ENCODE results near the gene ANO1.

The ANO1 gene

DNA sequence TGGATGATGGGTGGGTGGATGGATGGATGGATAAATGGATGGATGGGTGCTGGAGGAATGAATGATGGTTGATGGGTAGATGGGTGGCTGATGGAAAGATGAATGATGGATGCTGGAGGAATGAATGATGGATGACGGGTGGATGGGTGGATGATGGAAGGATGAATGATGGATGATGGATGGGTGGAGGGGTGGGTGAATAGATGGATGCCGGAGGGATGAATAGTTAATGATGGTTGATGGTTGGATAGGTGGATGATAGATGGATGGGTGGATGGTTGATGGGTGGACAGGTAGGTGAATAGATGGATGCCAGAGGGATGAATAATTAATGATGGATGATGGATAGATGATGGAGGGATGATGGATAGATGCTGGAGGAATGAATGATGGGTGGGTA is 41.4 kb downstream of the ANO1 start:
- no peak for DNase-seq

DNA sequence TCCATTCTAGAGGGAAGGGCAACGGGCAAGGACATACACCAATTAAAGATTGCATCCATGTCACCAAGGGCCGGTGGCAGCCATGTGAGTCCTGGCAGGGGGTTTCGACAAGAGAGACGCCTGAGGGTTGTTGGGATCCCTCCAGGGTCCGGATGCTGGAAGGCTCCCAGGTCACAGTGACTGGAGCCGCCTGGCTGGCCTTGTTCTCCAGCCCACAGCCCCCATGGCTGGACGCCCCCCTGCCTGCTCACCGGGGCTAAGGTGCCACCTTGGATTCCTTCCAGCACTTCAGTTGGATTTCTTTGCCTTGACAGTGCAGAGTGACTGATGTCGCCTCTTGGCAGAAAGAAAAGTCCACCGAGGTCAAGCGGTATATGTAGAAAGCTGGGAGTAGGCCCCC is 42.6 kb downstream of the ANO1 start:
- DNase-seq = no peak

DNA sequence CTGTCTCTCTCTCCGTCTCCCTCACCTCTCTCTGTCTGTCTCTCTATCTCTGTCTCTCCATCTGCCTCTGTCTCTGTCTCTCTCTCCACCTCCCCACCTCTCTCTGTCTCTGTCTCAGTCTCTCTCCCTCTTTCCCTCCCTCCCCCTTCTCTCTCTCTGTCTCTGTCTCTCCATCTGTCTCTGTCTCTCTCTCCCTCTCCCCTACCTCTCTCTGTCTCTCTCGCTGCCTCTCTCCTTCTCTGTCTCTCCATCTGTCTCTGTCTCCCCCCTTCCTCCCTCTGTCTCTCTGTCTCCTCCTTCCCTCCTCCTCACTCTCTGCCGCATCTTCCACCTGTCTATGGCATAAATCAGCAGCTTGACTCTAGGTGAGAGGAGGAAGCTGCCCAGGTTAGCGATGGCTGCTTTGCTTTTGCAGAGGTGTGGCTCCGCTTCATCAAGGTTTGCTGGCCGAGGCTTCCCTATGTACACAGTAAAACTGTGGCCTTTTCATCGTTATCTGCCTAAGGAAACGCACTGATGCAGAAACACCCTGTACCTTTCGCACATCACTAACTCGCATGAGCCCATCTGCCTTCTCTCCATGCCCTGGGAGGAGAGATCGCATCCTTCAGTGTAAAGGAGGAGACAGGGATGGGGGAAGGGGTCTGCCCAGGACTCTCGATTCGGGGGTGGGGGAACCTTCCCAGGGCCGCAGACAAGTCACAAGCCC is 44.5 kb downstream of the ANO1 start:
- no peak for DNase-seq

DNA sequence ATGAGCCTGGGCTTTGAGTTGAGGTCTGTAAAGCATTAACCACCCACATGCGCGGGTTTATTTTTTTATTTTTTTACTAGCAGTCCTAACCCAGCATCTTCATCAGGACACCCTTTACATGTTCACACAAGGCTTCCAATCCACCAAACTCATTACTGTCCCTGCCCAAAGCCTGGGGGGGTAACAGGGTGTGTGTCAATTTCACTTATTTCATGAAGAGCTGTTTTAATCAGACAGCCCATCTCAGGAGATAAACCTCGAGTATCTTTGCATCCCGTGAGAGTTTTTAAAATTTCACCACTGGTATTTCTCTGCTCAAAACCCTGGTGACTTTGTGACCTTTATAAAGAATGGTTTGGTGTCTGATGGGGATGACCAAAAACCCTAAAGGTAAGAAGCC is 45.6 kb downstream of the ANO1 start:
- no peak for DNase-seq

DNA sequence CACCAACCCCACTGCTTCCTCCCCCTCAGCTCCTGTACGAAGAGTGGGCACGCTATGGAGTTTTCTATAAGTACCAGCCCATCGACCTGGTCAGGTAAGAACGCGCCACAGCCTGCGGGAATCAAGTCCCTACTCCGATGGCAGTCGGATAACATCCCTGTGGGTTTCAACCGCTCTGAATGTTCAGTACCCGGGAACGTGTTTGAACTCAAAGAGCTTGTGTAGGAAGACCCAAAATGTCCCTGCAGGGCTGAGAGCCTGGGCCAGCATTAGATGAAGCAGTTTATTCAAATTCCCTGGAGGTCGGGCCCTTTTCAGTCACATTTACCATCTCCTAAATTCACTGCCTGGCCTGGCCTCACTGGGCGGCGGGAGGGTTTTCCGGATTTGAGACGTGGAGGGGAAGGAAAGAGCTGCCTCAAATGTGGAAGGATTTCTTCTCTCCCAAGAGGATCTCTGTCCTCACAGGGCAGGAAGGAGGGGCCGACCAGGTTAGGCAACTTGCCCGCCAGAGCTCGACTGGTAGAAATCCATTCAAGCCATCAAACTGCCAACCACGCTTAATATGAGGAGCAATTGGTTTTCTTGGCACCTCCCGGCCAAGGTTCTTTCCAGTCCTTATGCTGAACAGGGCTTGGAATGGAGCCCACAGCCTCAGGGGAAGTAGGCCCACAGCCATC is 46.3 kb downstream of the ANO1 start:
- no peak for DNase-seq

DNA sequence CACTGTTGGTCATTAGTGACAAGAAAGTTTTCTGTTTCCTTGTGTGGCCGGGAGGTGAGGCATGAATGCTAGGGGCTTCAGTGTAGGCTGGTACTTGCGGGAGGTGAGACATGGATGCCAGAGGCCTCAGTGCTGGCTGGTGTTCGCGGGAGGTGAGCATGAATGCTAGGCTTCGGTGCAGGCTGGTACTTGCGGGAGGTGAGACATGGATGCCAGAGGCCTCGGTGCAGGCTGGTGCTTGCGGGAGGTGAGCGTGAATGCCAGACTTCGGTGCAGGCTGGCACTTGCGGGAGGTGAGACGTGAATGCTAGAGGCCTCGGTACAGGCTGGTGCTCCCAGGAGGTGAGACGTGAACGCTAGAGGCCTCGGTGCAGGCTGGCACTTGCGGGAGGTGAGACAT is 48.4 kb downstream of the ANO1 start:
- no peak for DNase-seq

DNA sequence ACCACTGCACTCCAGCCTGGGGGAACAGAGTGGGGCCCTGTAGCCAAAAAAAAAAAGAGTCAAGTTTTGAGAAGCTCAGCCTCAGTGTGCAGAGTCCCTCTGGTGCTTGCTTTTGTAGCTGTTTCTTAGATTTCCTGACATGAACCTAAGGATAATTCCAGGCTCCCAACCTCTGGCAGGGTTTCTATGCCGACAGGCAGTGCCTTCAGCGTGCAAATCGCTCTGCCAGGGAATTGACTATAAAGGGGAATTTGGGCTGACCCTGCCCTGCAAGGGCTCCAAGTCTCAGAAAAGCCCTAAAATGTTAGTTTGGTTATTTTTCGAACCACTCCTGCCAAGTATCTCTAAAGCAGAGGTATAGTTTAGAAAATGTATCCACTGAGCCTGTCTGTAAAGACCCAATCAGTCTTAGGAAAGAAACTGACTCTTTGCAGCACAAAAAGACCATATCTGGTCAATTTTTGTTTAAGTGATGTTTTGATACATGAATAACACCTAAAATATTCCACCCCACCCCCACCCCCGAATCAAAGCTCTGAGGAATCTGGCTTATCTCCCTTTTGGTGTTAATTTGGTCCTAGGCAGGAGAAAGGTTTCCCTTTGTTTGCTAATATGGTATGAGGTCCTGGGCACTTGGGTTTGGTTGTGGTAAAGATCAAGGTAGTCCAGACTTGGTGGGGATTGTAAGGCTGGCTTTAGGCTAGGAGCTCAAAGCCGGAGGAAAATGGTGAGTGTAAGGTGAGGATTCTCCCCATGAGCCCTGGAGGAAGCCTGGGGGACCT is 49.7 kb downstream of the ANO1 start:
- DNase-seq = no peak

DNA sequence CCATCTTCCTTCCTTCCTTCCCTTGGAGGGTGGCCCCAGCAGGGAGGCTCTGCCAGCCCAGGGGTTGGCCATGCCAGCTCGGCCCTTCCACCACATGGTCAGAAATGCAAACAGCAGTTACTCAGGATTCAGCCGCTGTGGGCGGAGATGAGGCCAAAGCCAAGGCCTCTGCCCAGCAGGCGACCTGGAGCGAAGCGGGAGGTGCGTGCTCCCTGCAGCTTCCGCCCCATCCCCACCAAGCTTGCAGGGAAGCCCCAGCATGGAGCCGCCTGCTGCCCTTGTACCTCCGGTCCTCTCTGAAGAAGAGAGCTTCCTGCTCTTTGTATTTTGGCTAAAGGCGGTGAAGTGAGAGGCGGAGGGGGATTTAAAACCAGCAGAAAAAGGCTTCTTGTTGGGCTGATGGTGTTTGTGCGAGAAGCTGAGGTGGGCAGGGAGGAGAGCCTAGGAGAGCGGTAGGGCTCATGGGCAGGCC is 50.4 kb downstream of the ANO1 start:
- no peak for DNase-seq

DNA sequence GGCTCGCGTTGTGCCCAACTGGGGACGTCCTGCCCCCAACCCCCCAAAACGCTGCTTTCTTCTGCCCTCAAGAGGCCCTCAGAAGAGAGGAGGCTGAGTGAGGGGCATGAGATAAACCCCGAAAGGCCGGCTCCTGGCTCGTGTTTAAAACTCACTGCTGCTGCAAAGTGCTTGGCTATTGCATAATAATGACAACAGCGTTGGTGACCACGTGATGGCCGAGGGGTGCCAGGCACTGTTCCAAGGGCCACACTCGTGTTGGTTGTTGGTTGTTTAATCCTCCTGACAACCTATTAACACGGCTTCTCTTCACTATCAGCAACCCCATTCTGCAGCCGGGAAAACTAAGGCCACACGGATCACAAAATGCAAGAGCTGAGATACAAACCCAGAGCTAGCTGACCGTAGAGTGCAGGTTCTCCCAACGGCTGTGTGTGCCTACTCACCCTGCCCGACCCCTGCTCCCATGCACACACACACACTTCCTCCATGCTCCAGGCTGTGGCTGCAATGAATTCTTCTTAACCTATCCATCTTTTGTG is 51.0 kb downstream of the ANO1 start:
- DNase-seq = no peak

- DNase-seq = no peak
Measured at GRCh38 chr11:70130636-70131035, 52.5 kb downstream of the ANO1 start.

DNA sequence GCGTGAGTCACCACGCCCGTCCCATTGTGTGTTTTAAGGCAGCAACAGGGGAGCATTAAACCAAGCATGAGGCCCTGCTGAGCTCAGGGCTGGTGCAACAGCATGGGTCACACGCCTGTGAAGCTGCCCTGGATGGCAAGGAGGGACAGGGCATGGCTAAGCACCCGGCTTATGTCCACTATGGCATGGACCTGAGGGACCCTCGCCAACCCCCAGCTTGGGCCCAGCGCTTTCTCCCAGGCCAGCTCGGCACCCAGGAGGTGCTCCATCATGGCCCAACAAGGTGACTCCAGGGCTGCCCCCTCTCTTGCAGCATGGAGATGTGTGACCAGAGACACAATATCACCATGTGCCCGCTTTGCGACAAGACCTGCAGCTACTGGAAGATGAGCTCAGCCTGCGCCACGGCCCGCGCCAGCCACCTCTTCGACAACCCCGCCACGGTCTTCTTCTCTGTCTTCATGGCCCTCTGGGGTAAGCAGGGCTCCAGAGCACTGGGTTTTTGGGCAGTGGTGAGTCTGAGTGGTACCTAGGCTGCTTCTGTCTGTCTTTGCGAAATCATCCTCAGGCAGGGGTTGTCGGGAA is 53.6 kb downstream of the ANO1 start:
- no peak for DNase-seq

GRCh38 chr11:70132641-70133040 is 54.5 kb downstream of the ANO1 start:
- no peak for DNase-seq

GRCh38 chr11:70133771-70134335 is 55.7 kb downstream of the ANO1 start:
- DNase-seq = no peak

DNA sequence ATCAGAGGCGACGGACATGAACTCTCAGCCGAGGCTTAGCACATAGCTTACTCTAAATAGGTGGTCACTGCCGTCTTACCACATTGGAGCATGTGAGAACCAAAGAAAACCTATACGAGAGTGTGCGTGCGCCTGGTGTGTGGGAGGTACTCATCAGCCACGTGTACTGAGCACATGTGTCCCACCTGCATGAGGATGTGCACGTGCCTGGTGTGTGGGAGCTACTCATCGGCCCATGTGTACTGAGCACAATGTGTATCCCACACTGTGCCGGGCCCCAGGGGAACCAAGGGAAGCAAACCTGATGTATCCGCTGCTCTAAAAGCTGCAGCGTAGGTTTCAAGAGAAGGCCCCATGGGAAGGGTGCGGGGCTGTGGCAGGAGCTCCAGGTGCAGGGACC is 56.4 kb downstream of the ANO1 start:
- DNase-seq = no peak

- no peak for DNase-seq
Measured at GRCh38 chr11:70135142-70135541, 57.0 kb downstream of the ANO1 start.

- no peak for DNase-seq
Measured at GRCh38 chr11:70135625-70136059, 57.5 kb downstream of the ANO1 start.

- DNase-seq = no peak
Measured at GRCh38 chr11:70137383-70137782, 59.3 kb downstream of the ANO1 start.

DNA sequence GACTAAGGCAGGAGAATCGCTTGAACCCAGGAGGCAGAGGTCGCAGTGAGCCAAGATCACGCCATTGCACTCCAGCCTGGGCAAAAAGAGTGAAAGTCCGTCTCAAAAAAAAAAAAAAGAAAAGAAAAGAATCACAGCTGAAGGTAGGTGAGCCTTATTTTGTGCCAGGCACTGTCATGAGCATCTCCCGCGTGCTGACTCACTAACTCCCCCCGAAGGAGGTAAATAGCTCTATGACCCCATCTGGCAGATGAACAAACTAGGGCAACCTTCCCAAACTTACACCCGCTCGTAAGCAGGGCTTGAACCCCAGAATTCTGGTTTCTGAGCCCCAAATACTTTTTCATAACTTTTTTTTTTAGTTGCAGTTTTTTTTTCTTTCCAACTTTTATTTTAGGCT is 60.3 kb downstream of the ANO1 start:
- DNase-seq = no peak

DNA sequence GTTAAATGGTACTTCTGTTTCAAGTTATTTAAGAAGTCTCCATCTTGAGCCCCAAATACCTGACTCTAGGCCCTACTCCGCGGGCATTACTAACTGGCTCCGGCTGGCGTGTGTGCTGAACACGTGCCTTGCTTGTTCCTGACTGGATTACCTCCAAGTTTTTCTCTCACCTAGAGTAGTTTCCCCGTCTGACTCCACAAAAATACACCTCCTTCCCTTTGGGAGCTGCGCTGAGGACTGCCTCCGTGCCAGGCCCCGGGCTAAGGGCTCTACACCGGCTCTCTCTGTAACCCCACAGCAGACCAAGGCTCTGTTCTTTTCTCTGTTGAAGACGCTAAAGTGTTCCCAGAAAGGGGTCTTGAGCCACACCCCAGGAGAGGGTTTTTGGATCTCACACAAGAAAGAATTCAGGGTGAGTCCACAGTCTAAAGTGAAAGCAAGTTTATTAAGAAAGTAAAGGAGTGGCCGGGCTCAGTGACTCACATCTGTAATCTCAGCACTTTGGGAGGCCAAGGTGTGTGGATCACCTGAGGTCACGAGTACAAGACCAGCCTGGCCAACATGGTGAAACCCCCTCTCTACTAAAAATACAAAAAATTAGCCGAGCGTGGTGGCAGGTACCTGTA is 61.8 kb downstream of the ANO1 start:
- no peak for DNase-seq

- DNase-seq = no peak
Measured at GRCh38 chr11:70140711-70141485, 62.8 kb downstream of the ANO1 start.

DNA sequence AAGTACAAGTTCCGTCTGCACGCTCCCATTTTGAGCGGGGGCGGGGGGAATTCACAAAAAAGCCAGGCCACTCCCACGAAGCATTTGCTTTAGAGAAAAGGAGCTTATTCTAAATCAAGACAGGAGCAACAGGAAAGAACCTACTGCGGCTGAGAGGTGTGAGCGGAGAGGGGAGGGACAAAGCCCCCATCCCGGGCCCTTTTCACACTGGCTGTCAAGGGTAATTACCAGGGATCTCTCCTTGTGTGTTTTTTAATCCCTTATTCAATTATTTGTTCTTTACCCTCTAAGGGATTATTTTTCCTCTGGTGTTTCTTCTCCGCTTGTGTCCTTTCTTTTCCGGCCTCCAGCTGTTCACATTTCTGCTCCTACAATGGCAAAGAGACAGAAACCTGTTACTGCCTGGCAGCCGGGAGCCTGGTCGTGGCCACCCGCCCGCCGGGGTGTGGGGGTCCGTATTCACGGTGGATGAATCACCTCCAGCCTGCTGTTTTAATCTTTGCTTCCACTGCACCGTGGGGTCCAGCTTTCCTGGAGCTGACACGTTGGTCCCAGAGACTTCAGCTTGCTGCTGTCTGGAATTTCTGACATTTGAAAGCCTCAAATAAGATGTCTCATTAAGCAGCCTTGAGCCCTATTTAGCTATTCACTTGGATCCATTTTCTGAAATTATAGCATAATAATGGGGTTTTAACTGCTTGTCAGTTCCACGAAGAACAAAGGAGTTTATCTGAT is 63.5 kb downstream of the ANO1 start:
- DNase-seq = no peak

Data from hematopoietic multipotent progenitor cell treated with erythropoietin and hydrocortisone succinate and interleukin-3 and kit ligand, for 6 days (in vitro differentiated cells).